Kidney tubule cell (primary cell): ENCODE data around the gene SLC25A31.

Source experiments
- DNase-seq: peaks from one replicate; pipeline ENCODE4 v3.0.0-alpha.2; 2018; ENCODE audit warnings: low spot score

Gene SLC25A31

GRCh38 chr4:127778102-127778501 is 47.9 kb downstream of the SLC25A31 start:
- no peak for DNase-seq

- DNase-seq = no peak
These were observed 50.4 kb downstream of the SLC25A31 start for GRCh38 chr4:127780598-127780997.

GRCh38 chr4:127781300-127782024 is 51.3 kb downstream of the SLC25A31 start:
- DNase-seq = peak; percentile 65

GRCh38 chr4:127782025-127782274 is 51.8 kb downstream of the SLC25A31 start:
- DNase-seq = peak; percentile 94

- DNase-seq = no peak
These were observed 52.2 kb downstream of the SLC25A31 start, which contains the start of gene HSPA4L for GRCh38 chr4:127782275-127783025. Gene HSPA4L (plus strand): TSS chr4:127782322. CDS start chr4:127782551, 229 bp downstream.

GRCh38 chr4:127783026-127783769 is 53.0 kb downstream of the SLC25A31 start:
- peak; percentile 76 for DNase-seq

GRCh38 chr4:127783955-127784770 is 54.0 kb downstream of the SLC25A31 start:
- peak; percentile 42 for DNase-seq

GRCh38 chr4:127788517-127788916 is 58.3 kb downstream of the SLC25A31 start:
- peak; percentile 6 for DNase-seq

GRCh38 chr4:127791391-127791790 is 61.2 kb downstream of the SLC25A31 start:
- no peak for DNase-seq

GRCh38 chr4:127793528-127793927 is 63.3 kb downstream of the SLC25A31 start:
- DNase-seq = no peak

GRCh38 chr4:127799711-127800110 is 69.5 kb downstream of the SLC25A31 start:
- no peak for DNase-seq

- DNase-seq = no peak
These were observed 79.1 kb downstream of the SLC25A31 start for GRCh38 chr4:127809173-127809800.

- no peak for DNase-seq
These were observed 80.4 kb downstream of the SLC25A31 start for GRCh38 chr4:127810551-127810950.

GRCh38 chr4:127822430-127822829 is 92.2 kb downstream of the SLC25A31 start:
- no peak for DNase-seq
